ENCODE measurements around the gene CACNA2D4. TPM values are rescaled to one million over a fixed set of nuclear protein-coding genes. Genes with fewer than 3 reads are reported as not detected.
A peak's percentile ranks its signal among the peaks of the same experiment; 100 is the strongest.

CACNA2D4 gene
- total and polyA plus RNA-seq, 12 donors: 0.54 to 9.1 (median 3.1) TPM

- Histone ChIP-seq H3K4me1 (replicated peaks in 1 of 2) (peaks cover 3 to 8% of the 10 kb centered on the region in 2 donors), H3K9me3 (replicated peaks in 1 of 3) (no peaks in the 10 kb centered on the region), H3K4me3 (no peak overlapping the region), H3K27ac (no peak overlapping the region), H3K27me3 (no peaks in the 10 kb centered on the region), H3K36me3 (replicated peaks in 1 of 2) (no peaks in the 10 kb centered on the region)
- DNase-seq: peak in 4 of 7 donors; percentile 9 to 36 (median 15)
- 73 to 92% (median 78%) methylated on average over 9 to 15 of the region's 15 CpGs for WGBS, 4 donors
- intact Hi-C loops (cut with DNase I): no loop called here
- no peak for TF ChIP-seq CTCF (IDR thresholded peaks at IDR 0.05)
Observed at GRCh38 chr12:1927751-1928351, 9.4 kb upstream of the CACNA2D4 start.

GRCh38 chr12:1927051-1927680 lies 8.7 kb upstream of the CACNA2D4 start:
- Histone ChIP-seq H3K9me3 (replicated peaks in 1 of 3) (no peaks in the 10 kb centered on the region), H3K4me1 (replicated peaks in 1 of 2) (peaks cover 0 to 3% of the 10 kb centered on the region in 2 donors), H3K4me3 (no peak overlapping the region), H3K27ac (no peak overlapping the region), H3K36me3 (replicated peaks in 1 of 2) (no peaks in the 10 kb centered on the region), H3K27me3 (no peaks in the 10 kb centered on the region)
- 91 to 99% (median 92%) methylated on average over 11 of the region's 11 CpGs for WGBS, 4 donors
- DNase-seq: peak in 3 of 7 donors; percentile 7 to 45 (median 16)
- TF ChIP-seq POLR2A (IDR thresholded peaks at IDR 0.05) (no peak), CTCF (IDR thresholded peaks at IDR 0.05) (no peak)
- intact Hi-C loops (cut with DNase I): no loop called here

GRCh38 chr12:1926251-1926657 lies 7.8 kb upstream of the CACNA2D4 start:
- H3K4me1 ChIP-seq (replicated peaks in 1 of 2): no peaks in the 10 kb centered on the region
- no peaks in the 10 kb centered on the region for H3K27me3 ChIP-seq
- H3K36me3 ChIP-seq (replicated peaks in 1 of 2): no peaks in the 10 kb centered on the region
- 71 to 83% (median 81%) methylated on average over 7 of the region's 7 CpGs for WGBS, 4 donors
- no peaks in the 10 kb centered on the region for H3K9me3 ChIP-seq (replicated peaks in 1 of 3)
- TF ChIP-seq CTCF (IDR thresholded peaks at IDR 0.05) (no peak), POLR2A (IDR thresholded peaks at IDR 0.05) (no peak)
- no peak overlapping the region for H3K27ac ChIP-seq
- intact Hi-C loops (cut with DNase I): no loop called here
- DNase-seq: peak in 3 of 7 donors; percentile 8 to 41 (median 16)
- no peak overlapping the region for H3K4me3 ChIP-seq

GRCh38 chr12:1925684-1926006 lies 7.2 kb upstream of the CACNA2D4 start:
- TF ChIP-seq CTCF (IDR thresholded peaks at IDR 0.05) (no peak), POLR2A (IDR thresholded peaks at IDR 0.05) (no peak)
- H3K27ac ChIP-seq: no peak overlapping the region
- DNase-seq: peak in 4 of 7 donors; percentile 5 to 41 (median 14)
- no peak overlapping the region for H3K4me3 ChIP-seq
- intact Hi-C loops (cut with DNase I): no loop called here
- WGBS, 4 donors: 47 to 72% (median 63%) methylated on average over 2 to 3 of the region's 3 CpGs
- no peaks in the 10 kb centered on the region for H3K9me3 ChIP-seq (replicated peaks in 1 of 3)
- H3K4me1 ChIP-seq (replicated peaks in 1 of 2): no peaks in the 10 kb centered on the region
- H3K36me3 ChIP-seq (replicated peaks in 1 of 2): no peaks in the 10 kb centered on the region
- no peaks in the 10 kb centered on the region for H3K27me3 ChIP-seq

Measured in adrenal gland (tissue), 12 donors.